Endothelial cell of umbilical vein (primary cell): ENCODE results near the gene NCKAP5.

Experiments
- CTCF ChIP-seq, 2 donors: IDR thresholded peaks; 1 replicate in 1 of 2; 2 replicates in 1 of 2; pipeline ENCODE4 v1.5.1; 2011; ENCODE audit warnings: low read length in 2 of 2, mild to moderate bottlenecking in 2 of 2, moderate library complexity in 2 of 2, control low read depth in 1 of 2, inconsistent platforms in 1 of 2, low read depth in 1 of 2; ENCODE audit not compliant: insufficient read depth in 1 of 2; ENCODE audit errors: extremely low read depth in 1 of 2
- EZH2 ChIP-seq: IDR thresholded peaks from 2 replicates; pipeline ENCODE4 v1.6.1; 2012; ENCODE audit warnings: borderline replicate concordance, low read depth, mild to moderate bottlenecking, moderate library complexity, low read length, inconsistent platforms; ENCODE audit not compliant: severe bottlenecking
- GATA2 ChIP-seq: IDR thresholded peaks from 2 replicates; pipeline ENCODE4 v1.7.0; 2011; ENCODE audit warnings: low read depth, mild to moderate bottlenecking, moderate library complexity, mixed read lengths, low read length; ENCODE audit not compliant: insufficient read length, insufficient read depth
- MAX ChIP-seq: IDR thresholded peaks from 2 replicates; pipeline ENCODE4 v1.6.1; 2011; ENCODE audit not compliant: insufficient read depth, insufficient read length
- POLR2A ChIP-seq: IDR thresholded peaks from 2 replicates; pipeline ENCODE4 v1.6.1; 2012; ENCODE audit warnings: low read depth, mild to moderate bottlenecking, control low read depth, low read length
- POLR2AphosphoS5 ChIP-seq: IDR thresholded peaks from 2 replicates; pipeline ENCODE4 v1.6.1; 2012; ENCODE audit warnings: low read depth, mild to moderate bottlenecking, control low read depth, low read length, moderate library complexity; ENCODE audit not compliant: insufficient read depth

GRCh38 chr2:133511679-133512078, 56.6 kb downstream of the NCKAP5 start:
- TF ChIP-seq EZH2 (no peak), CTCF (IDR thresholded peaks at IDR 0.05; ENCODE audit: extremely low read depth in 1 of 2, insufficient read depth in 1 of 2, low read depth in 1 of 2, low read length in 2 of 2) (no peak), POLR2AphosphoS5 (no peak), MAX (no peak), POLR2A (no peak), GATA2 (no peak)
